Measurements from ENCODE around the gene CADM2. TPM values are rescaled to one million over a fixed set of nuclear protein-coding genes. Genes with fewer than 3 reads are reported as not detected.
A peak's percentile ranks its signal among the peaks of the same experiment; 100 is the strongest.

CADM2 gene
- total RNA-seq, 1 donor from 2014 or later = 2.9 TPM

- Mint-ChIP-seq H3K36me3 (ENCODE audit: low read depth, unreplicated experiment) (no peaks in the 10 kb centered on the region), H3K27me3 (ENCODE audit: low read depth, unreplicated experiment) (no peaks in the 10 kb centered on the region), H3K4me3 (ENCODE audit: unreplicated experiment) (no peak overlapping the region), H3K27ac (ENCODE audit: unreplicated experiment) (no peak overlapping the region), H3K9me3 (ENCODE audit: unreplicated experiment) (no peaks in the 10 kb centered on the region), H3K4me1 (ENCODE audit: low read depth, unreplicated experiment) (no peaks in the 10 kb centered on the region)
- no peaks in the 10 kb centered on the region for H4K20me1 ChIP-seq (ENCODE audit: insufficient read depth, low read length)
- no peak overlapping the region for H3K27ac ChIP-seq (ENCODE audit: low read depth, low read length)
- no peak overlapping the region for H2AFZ ChIP-seq (ENCODE audit: low read depth, low read length)
- no peaks in the 10 kb centered on the region for H3K9me3 ChIP-seq (ENCODE audit: insufficient read depth, low read depth, low read length)
- no peak for TF ChIP-seq EZH2 (IDR thresholded peaks at IDR 0.05; ENCODE audit: insufficient read depth, low read length)
- TF ChIP-seq, protein P1, sequence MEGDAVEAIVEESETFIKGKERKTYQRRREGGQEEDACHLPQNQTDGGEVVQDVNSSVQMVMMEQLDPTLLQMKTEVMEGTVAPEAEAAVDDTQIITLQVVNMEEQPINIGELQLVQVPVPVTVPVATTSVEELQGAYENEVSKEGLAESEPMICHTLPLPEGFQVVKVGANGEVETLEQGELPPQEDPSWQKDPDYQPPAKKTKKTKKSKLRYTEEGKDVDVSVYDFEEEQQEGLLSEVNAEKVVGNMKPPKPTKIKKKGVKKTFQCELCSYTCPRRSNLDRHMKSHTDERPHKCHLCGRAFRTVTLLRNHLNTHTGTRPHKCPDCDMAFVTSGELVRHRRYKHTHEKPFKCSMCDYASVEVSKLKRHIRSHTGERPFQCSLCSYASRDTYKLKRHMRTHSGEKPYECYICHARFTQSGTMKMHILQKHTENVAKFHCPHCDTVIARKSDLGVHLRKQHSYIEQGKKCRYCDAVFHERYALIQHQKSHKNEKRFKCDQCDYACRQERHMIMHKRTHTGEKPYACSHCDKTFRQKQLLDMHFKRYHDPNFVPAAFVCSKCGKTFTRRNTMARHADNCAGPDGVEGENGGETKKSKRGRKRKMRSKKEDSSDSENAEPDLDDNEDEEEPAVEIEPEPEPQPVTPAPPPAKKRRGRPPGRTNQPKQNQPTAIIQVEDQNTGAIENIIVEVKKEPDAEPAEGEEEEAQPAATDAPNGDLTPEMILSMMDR (IDR thresholded peaks at IDR 0.05; ENCODE audit: insufficient read depth, low read depth, low read length) = no peak
- DNase-seq (ENCODE audit: low read depth) = no peak
- no peak overlapping the region for H3K4me3 ChIP-seq (ENCODE audit: insufficient read depth, low read depth, low read length)
- no peaks in the 10 kb centered on the region for H3K79me2 ChIP-seq (ENCODE audit: insufficient read depth, low read length)
- no peak overlapping the region for H3K4me2 ChIP-seq (ENCODE audit: low read length)
- no peaks in the 10 kb centered on the region for H3K36me3 ChIP-seq (ENCODE audit: insufficient read depth, low read length)
- no peak for FAIRE-seq
- no peaks in the 10 kb centered on the region for H3K4me1 ChIP-seq (ENCODE audit: insufficient read depth, low read length)
- no peaks in the 10 kb centered on the region for H3K27me3 ChIP-seq (ENCODE audit: insufficient read depth, low read length)
- no peak overlapping the region for H3K9ac ChIP-seq (ENCODE audit: low read length)
Measured at GRCh38 chr3:85790445-85791030, 831.7 kb downstream of the CADM2 start.

- H2AFZ ChIP-seq (ENCODE audit: low read depth, low read length) = no peak overlapping the region
- H3K27me3 Mint-ChIP-seq (ENCODE audit: low read depth, unreplicated experiment) = no peaks in the 10 kb centered on the region
- no peak overlapping the region for H3K27ac Mint-ChIP-seq (ENCODE audit: unreplicated experiment)
- no peaks in the 10 kb centered on the region for H3K4me1 Mint-ChIP-seq (ENCODE audit: low read depth, unreplicated experiment)
- H3K27ac ChIP-seq (ENCODE audit: low read depth, low read length) = no peak overlapping the region
- H3K9ac ChIP-seq (ENCODE audit: low read length) = no peak overlapping the region
- no peaks in the 10 kb centered on the region for H4K20me1 ChIP-seq (ENCODE audit: insufficient read depth, low read length)
- H3K79me2 ChIP-seq (ENCODE audit: insufficient read depth, low read length) = no peaks in the 10 kb centered on the region
- DNase-seq (ENCODE audit: low read depth) (peak; percentile 13), FAIRE-seq (no peak)
- H3K27me3 ChIP-seq (ENCODE audit: insufficient read depth, low read length) = no peaks in the 10 kb centered on the region
- H3K36me3 ChIP-seq (ENCODE audit: insufficient read depth, low read length) = no peaks in the 10 kb centered on the region
- no peaks in the 10 kb centered on the region for H3K36me3 Mint-ChIP-seq (ENCODE audit: low read depth, unreplicated experiment)
- TF ChIP-seq EZH2 (IDR thresholded peaks at IDR 0.05; ENCODE audit: insufficient read depth, low read length) = no peak
- TF ChIP-seq, protein P1 (IDR thresholded peaks at IDR 0.05; ENCODE audit: insufficient read depth, low read depth, low read length) = no peak
- H3K9me3 Mint-ChIP-seq (ENCODE audit: unreplicated experiment) = peaks cover 6% of the 10 kb centered on the region
- H3K4me2 ChIP-seq (ENCODE audit: low read length) = no peak overlapping the region
- H3K4me1 ChIP-seq (ENCODE audit: insufficient read depth, low read length) = no peaks in the 10 kb centered on the region
- no peak overlapping the region for H3K4me3 ChIP-seq (ENCODE audit: insufficient read depth, low read depth, low read length)
- H3K9me3 ChIP-seq (ENCODE audit: insufficient read depth, low read depth, low read length) = no peaks in the 10 kb centered on the region
- no peak overlapping the region for H3K4me3 Mint-ChIP-seq (ENCODE audit: unreplicated experiment)
Measured at GRCh38 chr3:85796140-85796539, 837.4 kb downstream of the CADM2 start.

DNA sequence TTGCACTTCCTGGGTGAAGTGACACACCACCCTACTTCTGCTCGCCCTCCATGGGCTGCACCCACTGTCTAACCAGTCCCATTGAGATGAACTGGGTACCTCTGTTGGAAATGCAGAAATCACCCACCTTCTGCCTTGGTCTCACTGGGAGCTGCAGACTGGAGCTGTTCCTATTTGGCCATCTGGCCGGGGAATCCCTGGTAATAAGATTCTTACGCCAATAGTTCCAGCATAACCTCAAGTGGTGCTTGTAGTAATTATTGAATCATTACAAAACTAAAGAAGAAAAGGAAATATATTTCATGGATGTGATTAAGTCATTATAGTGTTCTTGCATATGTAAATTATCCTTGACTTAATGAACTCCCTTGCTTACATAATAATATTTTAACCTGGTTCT is 841.9 kb downstream of the CADM2 start:
- Histone ChIP-seq H3K4me3 (ENCODE audit: insufficient read depth, low read depth, low read length) (no peak overlapping the region), H3K27ac (ENCODE audit: low read depth, low read length) (no peak overlapping the region), H3K9me3 (ENCODE audit: insufficient read depth, low read depth, low read length) (no peaks in the 10 kb centered on the region), H3K4me2 (ENCODE audit: low read length) (no peak overlapping the region), H3K79me2 (ENCODE audit: insufficient read depth, low read length) (no peaks in the 10 kb centered on the region), H3K9ac (ENCODE audit: low read length) (no peak overlapping the region), H3K36me3 (ENCODE audit: insufficient read depth, low read length) (no peaks in the 10 kb centered on the region), H3K4me1 (ENCODE audit: insufficient read depth, low read length) (no peaks in the 10 kb centered on the region), H4K20me1 (ENCODE audit: insufficient read depth, low read length) (no peaks in the 10 kb centered on the region), H3K27me3 (ENCODE audit: insufficient read depth, low read length) (no peaks in the 10 kb centered on the region), H2AFZ (ENCODE audit: low read depth, low read length) (no peak overlapping the region)
- no peak for DNase-seq (ENCODE audit: low read depth)
- TF ChIP-seq EZH2 (IDR thresholded peaks at IDR 0.05; ENCODE audit: insufficient read depth, low read length) = no peak
- TF ChIP-seq, protein P1 (IDR thresholded peaks at IDR 0.05; ENCODE audit: insufficient read depth, low read depth, low read length) = no peak
- Mint-ChIP-seq H3K4me1 (ENCODE audit: low read depth, unreplicated experiment) (no peaks in the 10 kb centered on the region), H3K27me3 (ENCODE audit: low read depth, unreplicated experiment) (peaks cover 2% of the 10 kb centered on the region), H3K4me3 (ENCODE audit: unreplicated experiment) (no peak overlapping the region), H3K36me3 (ENCODE audit: low read depth, unreplicated experiment) (no peaks in the 10 kb centered on the region), H3K9me3 (ENCODE audit: unreplicated experiment) (peaks cover 6% of the 10 kb centered on the region), H3K27ac (ENCODE audit: unreplicated experiment) (no peak overlapping the region)
- FAIRE-seq = no peak
